AML-193 (cell line): ENCODE results near the gene RASSF6.
"Not testable (repeated sequence)": the region's sequence is repeated elsewhere in the genome, so short reads cannot be mapped to it uniquely, and the experiment has no call there.

ENCODE experiments used
- DNase-seq, 2 experiments: peaks; one replicate each; lab custom pipeline; 2025; lab: John Stamatoyannopoulos, UW

The RASSF6 gene

GRCh38 chr4:73577371-73577770, 42.9 kb downstream of the RASSF6 start:
- DNase-seq: no peak

GRCh38 chr4:73576381-73576780, 43.9 kb downstream of the RASSF6 start:
- DNase-seq: peak; percentile 33 to 48

- no peak for DNase-seq
Observed at GRCh38 chr4:73575660-73576059, 44.6 kb downstream of the RASSF6 start.

GRCh38 chr4:73573794-73574528, 46.3 kb downstream of the RASSF6 start:
- DNase-seq: peak; percentile 51 to 59

- not testable (repeated sequence) for DNase-seq
Observed at GRCh38 chr4:73550865-73551264, 69.4 kb downstream of the RASSF6 start.

GRCh38 chr4:73544620-73545019, 75.6 kb downstream of the RASSF6 start:
- no peak for DNase-seq

GRCh38 chr4:73541251-73541650, 79.0 kb downstream of the RASSF6 start:
- no peak for DNase-seq

GRCh38 chr4:73540826-73541225, 79.4 kb downstream of the RASSF6 start:
- DNase-seq: no peak

- DNase-seq: no peak
Observed at GRCh38 chr4:73539386-73539785, 80.8 kb downstream of the RASSF6 start.

- no peak for DNase-seq
Observed at GRCh38 chr4:73538162-73538561, 82.1 kb downstream of the RASSF6 start.

GRCh38 chr4:73533515-73534422, 86.5 kb downstream of the RASSF6 start:
- no peak for DNase-seq

GRCh38 chr4:73528171-73528570, 92.1 kb downstream of the RASSF6 start:
- no peak for DNase-seq

GRCh38 chr4:73527196-73527595, 93.0 kb downstream of the RASSF6 start:
- no peak for DNase-seq

- no peak for DNase-seq
Observed at GRCh38 chr4:73525611-73526010, 94.6 kb downstream of the RASSF6 start.

- DNase-seq: no peak
Observed at GRCh38 chr4:73523126-73523525, 97.1 kb downstream of the RASSF6 start.
